Suprapubic skin (tissue), 4 donors: Measurements from ENCODE around the gene TOR1B. TPM values are rescaled to one million over a fixed set of nuclear protein-coding genes. Genes with fewer than 3 reads are reported as not detected.

Experiments
- DNase-seq, 2 donors: peaks; one replicate each; pipeline ENCODE4 v3.0.0-alpha.2; 2019; ENCODE audit warnings: low spot score in 2 of 2
- H3K27ac ChIP-seq: fragments of 200-600 bp; sonication (generic); one replicate; pipeline ENCODE4 v1.5.1; 2019
- H3K27me3 ChIP-seq: fragments of 200-600 bp; sonication (generic); one replicate; pipeline ENCODE4 v1.5.1; 2019
- H3K36me3 ChIP-seq: fragments of 200-600 bp; sonication (generic); one replicate; pipeline ENCODE4 v1.5.1; 2019
- H3K4me1 ChIP-seq: fragments of 200-600 bp; sonication (generic); one replicate; pipeline ENCODE4 v1.5.1; 2019
- H3K4me3 ChIP-seq: fragments of 200-600 bp; sonication (generic); one replicate; pipeline ENCODE4 v1.5.1; 2019; ENCODE audit warnings: mild to moderate bottlenecking
- H3K9me3 ChIP-seq: fragments of 200-600 bp; sonication (generic); one replicate; pipeline ENCODE4 v1.5.1; 2019
- CTCF ChIP-seq, 2 donors: fragments of 200-600 bp in 1 of 2; fragments of 450-650 bp in 1 of 2; sonication (generic) in 1 of 2; IDR thresholded peaks; one replicate each; pipeline ENCODE4 v1.5.1; 2016 to 2019; ENCODE audit warnings: antibody characterized with exemption in 2 of 2, mild to moderate bottlenecking in 1 of 2, moderate library complexity in 1 of 2
- EP300 ChIP-seq: sonication (generic); formaldehyde crosslinking; IDR thresholded peaks from one replicate; pipeline ENCODE4 v1.6.1; 2017; ENCODE audit warnings: antibody characterized with exemption
- POLR2A ChIP-seq, 2 donors: fragments of 450-650 bp; IDR thresholded peaks; one replicate each; pipeline ENCODE4 v1.6.1; 2017; ENCODE audit warnings: antibody characterized with exemption in 2 of 2, mild to moderate bottlenecking in 2 of 2, moderate library complexity in 2 of 2
- POLR2AphosphoS5 ChIP-seq, 3 donors: sonication (generic); formaldehyde crosslinking; IDR thresholded peaks; one replicate each; pipeline ENCODE4 v1.6.1; 2017; ENCODE audit warnings: antibody characterized with exemption in 3 of 3
- WGBS: methylation state at CpG from one replicate; pipeline ENCODE4 v1.1.5; 2018; 5-methylcytosine and 5-hydroxymethylcytosine counted together
- total RNA-seq, 4 donors: library from RNA; depleted of rRNA; stranded (reverse); fragments of >200 nt; gene quantifications; one replicate each; pipeline ENCODE4 v1.1.0, GENCODE V29; 2016

The TOR1B gene
- total RNA-seq, 4 donors from 2014 or later = 18.0 to 24.5 (median 20.8) TPM

GRCh38 chr9:129840034-129840433 lies 37.0 kb downstream of the TOR1B start:
- TF ChIP-seq EP300 (no peak), CTCF (IDR thresholded peaks at IDR 0.05) (no peak), POLR2A (IDR thresholded peaks at IDR 0.05) (no peak), POLR2AphosphoS5 (IDR thresholded peaks at IDR 0.05) (no peak)
- Histone ChIP-seq H3K36me3 (no peaks in the 10 kb centered on the region), H3K4me3 (no peak overlapping the region), H3K9me3 (no peaks in the 10 kb centered on the region), H3K4me1 (peaks cover 21% of the 10 kb centered on the region), H3K27me3 (no peaks in the 10 kb centered on the region), H3K27ac (no peak overlapping the region)
- DNase-seq = no peak
- WGBS = 89% methylated on average over 8 of the region's 8 CpGs

- no peak overlapping the region for H3K4me3 ChIP-seq
- DNase-seq = no peak
- H3K36me3 ChIP-seq = no peaks in the 10 kb centered on the region
- 74% methylated on average over 4 of the region's 4 CpGs for WGBS
- H3K9me3 ChIP-seq = no peaks in the 10 kb centered on the region
- no peak for TF ChIP-seq POLR2AphosphoS5 (IDR thresholded peaks at IDR 0.05)
- no peak for TF ChIP-seq POLR2A (IDR thresholded peaks at IDR 0.05)
- TF ChIP-seq EP300 = no peak
- no peak for TF ChIP-seq CTCF (IDR thresholded peaks at IDR 0.05)
- H3K27ac ChIP-seq = no peak overlapping the region
- no peaks in the 10 kb centered on the region for H3K27me3 ChIP-seq
- H3K4me1 ChIP-seq = peaks cover 17% of the 10 kb centered on the region
Observed at GRCh38 chr9:129841071-129841470, 38.1 kb downstream of the TOR1B start.

- no peak for TF ChIP-seq EP300
- TF ChIP-seq POLR2AphosphoS5 (IDR thresholded peaks at IDR 0.05) = no peak
- TF ChIP-seq CTCF (IDR thresholded peaks at IDR 0.05) = no peak
- TF ChIP-seq POLR2A (IDR thresholded peaks at IDR 0.05) = no peak
- Histone ChIP-seq H3K27me3 (no peaks in the 10 kb centered on the region), H3K36me3 (peaks cover 4% of the 10 kb centered on the region), H3K9me3 (no peaks in the 10 kb centered on the region), H3K4me1 (peaks cover 4% of the 10 kb centered on the region), H3K4me3 (no peak overlapping the region), H3K27ac (no peak overlapping the region)
- DNase-seq = no peak
- WGBS = 58% methylated on average over 2 of the region's 2 CpGs
Observed at GRCh38 chr9:129845373-129845772, 42.4 kb downstream of the TOR1B start.

GRCh38 chr9:129848712-129849441 lies 45.9 kb downstream of the TOR1B start:
- Histone ChIP-seq H3K4me1 (peaks cover 4% of the 10 kb centered on the region), H3K9me3 (no peaks in the 10 kb centered on the region), H3K36me3 (peaks cover 39% of the 10 kb centered on the region), H3K27ac (no peak overlapping the region), H3K27me3 (no peaks in the 10 kb centered on the region), H3K4me3 (no peak overlapping the region)
- 47% methylated on average over 1 of the region's 4 CpGs for WGBS
- TF ChIP-seq CTCF (IDR thresholded peaks at IDR 0.05) (no peak), POLR2A (IDR thresholded peaks at IDR 0.05) (no peak), POLR2AphosphoS5 (IDR thresholded peaks at IDR 0.05) (no peak), EP300 (no peak)
- no peak for DNase-seq

- H3K4me3 ChIP-seq = no peak overlapping the region
- peaks cover 4% of the 10 kb centered on the region for H3K4me1 ChIP-seq
- TF ChIP-seq CTCF (IDR thresholded peaks at IDR 0.05) = no peak
- TF ChIP-seq EP300 = no peak
- no peak for TF ChIP-seq POLR2A (IDR thresholded peaks at IDR 0.05)
- no peak for TF ChIP-seq POLR2AphosphoS5 (IDR thresholded peaks at IDR 0.05)
- peaks cover 48% of the 10 kb centered on the region for H3K36me3 ChIP-seq
- H3K27ac ChIP-seq = no peak overlapping the region
- 93% methylated on average over 6 of the region's 6 CpGs for WGBS
- no peaks in the 10 kb centered on the region for H3K9me3 ChIP-seq
- no peak for DNase-seq
- no peaks in the 10 kb centered on the region for H3K27me3 ChIP-seq
Observed at GRCh38 chr9:129849901-129850300, 46.9 kb downstream of the TOR1B start.
